GM19099 (cell line): ENCODE measurements around the gene SLC66A1.

Source experiments
- POLR2A ChIP-seq: IDR thresholded peaks from 3 replicates; pipeline ENCODE4 v1.6.1; 2011; ENCODE audit warnings: low read depth; ENCODE audit not compliant: insufficient read length; ENCODE audit errors: extremely low read depth

SLC66A1 gene

GRCh38 chr1:19332832-19333231, 20.7 kb downstream of the SLC66A1 start:
- no peak for TF ChIP-seq POLR2A

GRCh38 chr1:19333587-19334354, 21.6 kb downstream of the SLC66A1 start:
- no peak for TF ChIP-seq POLR2A

GRCh38 chr1:19336543-19336942, 24.4 kb downstream of the SLC66A1 start:
- no peak for TF ChIP-seq POLR2A

GRCh38 chr1:19337289-19337688, 25.2 kb downstream of the SLC66A1 start:
- no peak for TF ChIP-seq POLR2A

- no peak for TF ChIP-seq POLR2A
Observed at GRCh38 chr1:19338323-19338762, 26.2 kb downstream of the SLC66A1 start.

GRCh38 chr1:19339214-19339861, 27.2 kb downstream of the SLC66A1 start:
- TF ChIP-seq POLR2A: no peak

GRCh38 chr1:19340387-19340937, 28.3 kb downstream of the SLC66A1 start:
- TF ChIP-seq POLR2A: no peak

GRCh38 chr1:19341201-19342061, 29.3 kb downstream of the SLC66A1 start:
- TF ChIP-seq POLR2A: no peak

- no peak for TF ChIP-seq POLR2A
Observed at GRCh38 chr1:19342062-19342750, 30.1 kb downstream of the SLC66A1 start.

- no peak for TF ChIP-seq POLR2A
Observed at GRCh38 chr1:19342894-19343616, 30.9 kb downstream of the SLC66A1 start.

- TF ChIP-seq POLR2A: no peak
Observed at GRCh38 chr1:19343617-19344350, 31.7 kb downstream of the SLC66A1 start.

GRCh38 chr1:19344372-19344810, 32.3 kb downstream of the SLC66A1 start:
- no peak for TF ChIP-seq POLR2A

- no peak for TF ChIP-seq POLR2A
Observed at GRCh38 chr1:19344831-19345230, 32.7 kb downstream of the SLC66A1 start.
